Measurements from ENCODE around the gene NCEH1. TPM values are rescaled to one million over a fixed set of nuclear protein-coding genes. Genes with fewer than 3 reads are reported as not detected.

The NCEH1 gene
- total RNA-seq, 1 donor from 2014 or later: 10.0 TPM

GRCh38 chr3:172624999-172625398, 85.9 kb downstream of the NCEH1 start:
- no peaks in the 10 kb centered on the region for H3K9me3 Mint-ChIP-seq
- H3K4me3 Mint-ChIP-seq (ENCODE audit: low read depth): no peak overlapping the region
- intact Hi-C loops (cut with micrococcal nuclease): no loop called here
- peaks cover 9% of the 10 kb centered on the region for H3K4me1 Mint-ChIP-seq (ENCODE audit: low read depth)
- no peaks in the 10 kb centered on the region for H3K36me3 Mint-ChIP-seq (ENCODE audit: low read depth)
- no peak for DNase-seq (ENCODE audit: low spot score)
- no peak overlapping the region for H3K27ac Mint-ChIP-seq
- no peaks in the 10 kb centered on the region for H3K27me3 Mint-ChIP-seq (ENCODE audit: low read depth)

- no peaks in the 10 kb centered on the region for H3K27me3 Mint-ChIP-seq (ENCODE audit: low read depth)
- no peak for DNase-seq (ENCODE audit: low spot score)
- intact Hi-C loops (cut with micrococcal nuclease): loop anchor here (1.0 to 2.0 kb wide), 3 partner anchors 30 to 162 kb away; no protein-coding TSS in a partner anchor
- no peaks in the 10 kb centered on the region for H3K36me3 Mint-ChIP-seq (ENCODE audit: low read depth)
- H3K9me3 Mint-ChIP-seq: peaks cover 4% of the 10 kb centered on the region
- peaks cover 9% of the 10 kb centered on the region for H3K4me1 Mint-ChIP-seq (ENCODE audit: low read depth)
- no peak overlapping the region for H3K27ac Mint-ChIP-seq
- H3K4me3 Mint-ChIP-seq (ENCODE audit: low read depth): no peak overlapping the region
Measured at GRCh38 chr3:172622916-172623700, 87.8 kb downstream of the NCEH1 start.

- Mint-ChIP-seq H3K36me3 (ENCODE audit: low read depth) (no peaks in the 10 kb centered on the region), H3K27ac (no peak overlapping the region), H3K4me1 (ENCODE audit: low read depth) (peaks cover 9% of the 10 kb centered on the region), H3K9me3 (peaks cover 4% of the 10 kb centered on the region), H3K27me3 (ENCODE audit: low read depth) (no peaks in the 10 kb centered on the region), H3K4me3 (ENCODE audit: low read depth) (no peak overlapping the region)
- DNase-seq (ENCODE audit: low spot score): no peak
- intact Hi-C loops (cut with micrococcal nuclease): loop anchor here (2.0 kb wide), 1 partner anchor 29 kb away; no protein-coding TSS in a partner anchor
Measured at GRCh38 chr3:172622156-172622555, 88.7 kb downstream of the NCEH1 start.

- H3K27me3 Mint-ChIP-seq (ENCODE audit: low read depth): no peaks in the 10 kb centered on the region
- H3K4me3 Mint-ChIP-seq (ENCODE audit: low read depth): no peak overlapping the region
- DNase-seq (ENCODE audit: low spot score): no peak
- intact Hi-C loops (cut with micrococcal nuclease): no loop called here
- peaks cover 7% of the 10 kb centered on the region for H3K9me3 Mint-ChIP-seq
- peaks cover 3% of the 10 kb centered on the region for H3K36me3 Mint-ChIP-seq (ENCODE audit: low read depth)
- peaks cover 21% of the 10 kb centered on the region for H3K4me1 Mint-ChIP-seq (ENCODE audit: low read depth)
- no peak overlapping the region for H3K27ac Mint-ChIP-seq
Measured at GRCh38 chr3:172617976-172618375, 92.9 kb downstream of the NCEH1 start.

- intact Hi-C loops (cut with micrococcal nuclease): no loop called here
- Mint-ChIP-seq H3K36me3 (ENCODE audit: low read depth) (peaks cover 3% of the 10 kb centered on the region), H3K27me3 (ENCODE audit: low read depth) (no peaks in the 10 kb centered on the region), H3K4me3 (ENCODE audit: low read depth) (no peak overlapping the region), H3K4me1 (ENCODE audit: low read depth) (peaks cover 15% of the 10 kb centered on the region), H3K9me3 (peaks cover 7% of the 10 kb centered on the region), H3K27ac (no peak overlapping the region)
- no peak for DNase-seq (ENCODE audit: low spot score)
Measured at GRCh38 chr3:172617013-172617706, 93.7 kb downstream of the NCEH1 start.

GRCh38 chr3:172616031-172616461, 94.8 kb downstream of the NCEH1 start:
- Mint-ChIP-seq H3K9me3 (peaks cover 9% of the 10 kb centered on the region), H3K4me1 (ENCODE audit: low read depth) (peaks cover 12% of the 10 kb centered on the region), H3K27ac (no peak overlapping the region), H3K36me3 (ENCODE audit: low read depth) (peaks cover 4% of the 10 kb centered on the region), H3K27me3 (ENCODE audit: low read depth) (no peaks in the 10 kb centered on the region), H3K4me3 (ENCODE audit: low read depth) (no peak overlapping the region)
- DNase-seq (ENCODE audit: low spot score): no peak
- intact Hi-C loops (cut with micrococcal nuclease): no loop called here

- Mint-ChIP-seq H3K27ac (no peak overlapping the region), H3K27me3 (ENCODE audit: low read depth) (no peaks in the 10 kb centered on the region), H3K9me3 (peaks cover 16% of the 10 kb centered on the region)
Measured at GRCh38 chr3:172615296-172615695, 95.6 kb downstream of the NCEH1 start.

GRCh38 chr3:172614340-172615274, 96.3 kb downstream of the NCEH1 start:
- intact Hi-C loops (cut with micrococcal nuclease): no loop called here
- no peak overlapping the region for H3K27ac Mint-ChIP-seq
- H3K36me3 Mint-ChIP-seq (ENCODE audit: low read depth): peaks cover 8% of the 10 kb centered on the region
- H3K4me3 Mint-ChIP-seq (ENCODE audit: low read depth): no peak overlapping the region
- H3K9me3 Mint-ChIP-seq: peaks cover 23% of the 10 kb centered on the region
- peaks cover 12% of the 10 kb centered on the region for H3K4me1 Mint-ChIP-seq (ENCODE audit: low read depth)
- DNase-seq (ENCODE audit: low spot score): no peak
- H3K27me3 Mint-ChIP-seq (ENCODE audit: low read depth): no peaks in the 10 kb centered on the region

More at GRCh38 chr3:172615296-172615695, 95.6 kb downstream of the NCEH1 start:
- no peak for DNase-seq (ENCODE audit: low spot score)
- intact Hi-C loops (cut with micrococcal nuclease): no loop called here
- peaks cover 12% of the 10 kb centered on the region for H3K4me1 Mint-ChIP-seq (ENCODE audit: low read depth)
- peaks cover 8% of the 10 kb centered on the region for H3K36me3 Mint-ChIP-seq (ENCODE audit: low read depth)
- H3K4me3 Mint-ChIP-seq (ENCODE audit: low read depth): no peak overlapping the region

- peaks cover 12% of the 10 kb centered on the region for H3K4me1 Mint-ChIP-seq (ENCODE audit: low read depth)
- H3K4me3 Mint-ChIP-seq (ENCODE audit: low read depth): no peak overlapping the region
- H3K27me3 Mint-ChIP-seq (ENCODE audit: low read depth): no peaks in the 10 kb centered on the region
- H3K27ac Mint-ChIP-seq: no peak overlapping the region
- intact Hi-C loops (cut with micrococcal nuclease): no loop called here
- DNase-seq (ENCODE audit: low spot score): no peak
- H3K9me3 Mint-ChIP-seq: peaks cover 22% of the 10 kb centered on the region
- peaks cover 8% of the 10 kb centered on the region for H3K36me3 Mint-ChIP-seq (ENCODE audit: low read depth)
Measured at GRCh38 chr3:172613845-172614244, 97.0 kb downstream of the NCEH1 start.

- Mint-ChIP-seq H3K4me1 (ENCODE audit: low read depth) (peaks cover 12% of the 10 kb centered on the region), H3K27ac (no peak overlapping the region), H3K36me3 (ENCODE audit: low read depth) (peaks cover 8% of the 10 kb centered on the region), H3K9me3 (peaks cover 22% of the 10 kb centered on the region), H3K27me3 (ENCODE audit: low read depth) (no peaks in the 10 kb centered on the region), H3K4me3 (ENCODE audit: low read depth) (no peak overlapping the region)
- no peak for DNase-seq (ENCODE audit: low spot score)
- intact Hi-C loops (cut with micrococcal nuclease): no loop called here
Measured at GRCh38 chr3:172612871-172613678, 97.8 kb downstream of the NCEH1 start.

- Mint-ChIP-seq H3K27me3 (ENCODE audit: low read depth) (no peaks in the 10 kb centered on the region), H3K36me3 (ENCODE audit: low read depth) (peaks cover 6% of the 10 kb centered on the region), H3K27ac (no peak overlapping the region), H3K4me3 (ENCODE audit: low read depth) (no peak overlapping the region), H3K4me1 (ENCODE audit: low read depth) (peaks cover 13% of the 10 kb centered on the region), H3K9me3 (peaks cover 18% of the 10 kb centered on the region)
- intact Hi-C loops (cut with micrococcal nuclease): no loop called here
- no peak for DNase-seq (ENCODE audit: low spot score)
Measured at GRCh38 chr3:172609750-172610149, 101.1 kb downstream of the NCEH1 start.

GRCh38 chr3:172608575-172608974, 102.3 kb downstream of the NCEH1 start:
- H3K4me1 Mint-ChIP-seq (ENCODE audit: low read depth): peaks cover 13% of the 10 kb centered on the region

More at GRCh38 chr3:172608575-172608974, 102.3 kb downstream of the NCEH1 start:
- intact Hi-C loops (cut with micrococcal nuclease): no loop called here
- Mint-ChIP-seq H3K9me3 (peaks cover 18% of the 10 kb centered on the region), H3K27ac (no peak overlapping the region), H3K27me3 (ENCODE audit: low read depth) (no peaks in the 10 kb centered on the region), H3K4me3 (ENCODE audit: low read depth) (no peak overlapping the region), H3K36me3 (ENCODE audit: low read depth) (peaks cover 6% of the 10 kb centered on the region)
- DNase-seq (ENCODE audit: low spot score): no peak

Measured in activated T-helper 2 cell treated with anti-CD3 and anti-CD28 coated beads, Interferon-gamma antibody, Interleukin-2, Interleukin-4, amounts not matched to agents 10 μg/mL and 5 μg/mL and 100 μg/mL, durations not matched to agents 14 hours and 24 hours and 36 hours (primary cell).